ENCODE results near the gene HACD2.

GRCh38 chr3:123536153-123536895, 48.5 kb downstream of the HACD2 start:
- TF ChIP-seq CTCF (conservative IDR thresholded peaks at IDR 0.05 in 1 of 2, IDR thresholded peaks at IDR 0.05 in 1 of 2; ENCODE audit: extremely low read depth in 1 of 2, insufficient read depth in 1 of 2, low read depth in 1 of 2, low read length in 2 of 2) (no peak), EZH2 (IDR thresholded peaks at IDR 0.05; ENCODE audit: borderline replicate concordance, low read length) (no peak)
